Activated CD4-positive, alpha-beta T cell treated with anti-CD3 and anti-CD28 coated beads for 36 hours (primary cell): ENCODE data around the gene MCC. TPM values are rescaled to one million over a fixed set of nuclear protein-coding genes. Genes with fewer than 3 reads are reported as not detected.

ENCODE experiments used
- ATAC-seq: fragments of 200-7000 bp; cut with Tn5 transposase; one replicate; pipeline ENCODE4 v1.10.0; 2021; ENCODE audit warnings: mild to moderate bottlenecking, moderate library complexity
- CTCF ChIA-PET: fragments of 350-600 bp; sonication (Branson Sonifier 250); formaldehyde crosslinking; loops from one replicate; lab custom pipeline; 2021; ENCODE audit warnings: antibody characterized with exemption; lab: Charles Lee
- POLR2A ChIA-PET: fragments of 350-600 bp; sonication (Branson Sonifier 250); formaldehyde crosslinking; loops from one replicate; lab custom pipeline; 2021; ENCODE audit warnings: antibody characterized with exemption, inconsistent platforms; lab: Charles Lee
- DNase-seq: peaks from one replicate; pipeline ENCODE4 v3.0.0-alpha.2; 2020
- H3K27ac Mint-ChIP-seq: one replicate; pipeline ENCODE4 v1.8.0; 2021; ENCODE audit warnings: mixed read lengths
- H3K27me3 Mint-ChIP-seq: one replicate; pipeline ENCODE4 v1.8.0; 2021; ENCODE audit warnings: mixed read lengths
- H3K36me3 Mint-ChIP-seq: one replicate; pipeline ENCODE4 v1.8.0; 2021; ENCODE audit warnings: low read depth, mixed read lengths
- H3K4me1 Mint-ChIP-seq: one replicate; pipeline ENCODE4 v1.8.0; 2021; ENCODE audit warnings: mixed read lengths
- H3K4me3 Mint-ChIP-seq: one replicate; pipeline ENCODE4 v1.8.0; 2021; ENCODE audit warnings: mild to moderate bottlenecking, moderate library complexity, mixed read lengths
- H3K9me3 Mint-ChIP-seq: one replicate; pipeline ENCODE4 v1.8.0; 2021; ENCODE audit warnings: low read depth, mixed read lengths
- intact Hi-C, 2 experiments: fragments of 100-400 bp; cut with DNase I in 1 of 2; cut with micrococcal nuclease in 1 of 2; formaldehyde crosslinking; loops; one replicate each; pipeline versions ENCODE4 v1.14.2 to v1.15.1; 2022 to 2024; cut with DNase I, micrococcal nuclease
- total RNA-seq, 2 experiments: library from RNA; stranded (reverse); gene quantifications; one replicate each; pipeline ENCODE4 v1.2.3, GENCODE V29; 2021

MCC gene
- total RNA-seq, 2 experiments from 2014 or later: 1.9 to 2.4 TPM

- POLR2A ChIA-PET: no interaction called here
- ATAC-seq (peak; percentile 55), DNase-seq (no peak)
- intact Hi-C loops: no loop called here
- Mint-ChIP-seq H3K4me3 (no peak overlapping the region), H3K27me3 (no peaks in the 10 kb centered on the region), H3K9me3 (no peaks in the 10 kb centered on the region), H3K4me1 (peaks cover 2% of the 10 kb centered on the region), H3K36me3 (peaks cover 3% of the 10 kb centered on the region), H3K27ac (no peak overlapping the region)
- CTCF ChIA-PET: interaction anchor here (1.0 kb wide), 1 partner anchor 38 kb away, joined by 3 read pairs; no protein-coding TSS in a partner anchor
Observed at GRCh38 chr5:113034182-113034773, 454.0 kb downstream of the MCC start.

DNA sequence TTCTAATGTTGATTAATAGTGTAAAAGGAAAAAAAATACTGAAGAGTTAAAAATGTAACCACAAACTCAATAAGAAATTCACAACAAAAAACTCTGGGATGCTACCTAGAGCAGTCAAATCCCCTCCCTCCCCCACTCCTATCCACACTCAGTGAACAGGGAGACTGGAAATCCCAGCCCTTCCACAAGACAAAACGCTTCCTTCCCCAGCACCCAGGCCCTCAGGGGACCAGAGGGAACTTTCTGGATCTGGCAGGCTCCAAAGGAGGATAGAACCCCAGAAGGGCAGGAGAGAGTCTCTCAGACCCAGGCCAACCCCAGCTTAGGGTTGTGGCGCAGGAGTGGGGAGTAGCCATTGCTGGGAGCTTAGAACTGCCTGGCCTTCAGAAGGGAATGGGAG lies 456.7 kb downstream of the MCC start:
- H3K27me3 Mint-ChIP-seq: no peaks in the 10 kb centered on the region
- ChIA-PET POLR2A (no interaction called here), CTCF (interaction anchor here (1.4 kb wide), 1 partner anchor 35 kb away, joined by 5 read pairs; no protein-coding TSS in a partner anchor)
- DNase-seq: no peak
- H3K36me3 Mint-ChIP-seq: peaks cover 16% of the 10 kb centered on the region
- ATAC-seq: no peak
- H3K9me3 Mint-ChIP-seq: no peaks in the 10 kb centered on the region
- intact Hi-C loops: no loop called here
- no peak overlapping the region for H3K27ac Mint-ChIP-seq
- no peak overlapping the region for H3K4me3 Mint-ChIP-seq
- peaks cover 2% of the 10 kb centered on the region for H3K4me1 Mint-ChIP-seq

GRCh38 chr5:113031104-113031503 lies 457.1 kb downstream of the MCC start:
- Mint-ChIP-seq H3K9me3 (no peaks in the 10 kb centered on the region), H3K27ac (no peak overlapping the region), H3K27me3 (no peaks in the 10 kb centered on the region), H3K4me1 (peaks cover 2% of the 10 kb centered on the region), H3K36me3 (peaks cover 21% of the 10 kb centered on the region), H3K4me3 (no peak overlapping the region)
- ChIA-PET CTCF (interaction anchor here (1.4 kb wide), 1 partner anchor 34 kb away, joined by 5 read pairs; no protein-coding TSS in a partner anchor), POLR2A (no interaction called here)
- intact Hi-C loops: no loop called here
- DNase-seq (no peak), ATAC-seq (no peak)

DNA sequence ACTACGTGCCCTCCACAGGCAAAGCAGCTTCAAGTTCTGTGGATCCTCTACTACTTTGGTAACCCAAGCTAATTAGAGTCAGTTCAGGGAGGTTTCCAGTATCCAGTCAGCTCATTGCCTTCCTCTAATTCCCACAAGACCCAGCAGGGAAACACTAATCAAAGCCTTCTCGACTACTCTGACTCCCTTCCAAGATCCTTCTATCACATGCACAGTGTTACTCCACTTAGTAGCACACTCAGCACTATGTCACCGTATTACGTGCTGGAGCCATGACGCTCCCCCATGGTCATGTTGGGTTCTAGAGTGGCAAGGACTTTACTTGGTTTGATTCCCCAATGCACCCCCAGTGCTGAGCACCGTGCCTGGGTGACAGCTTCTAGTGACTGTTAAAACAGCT lies 458.6 kb downstream of the MCC start:
- intact Hi-C loops: no loop called here
- CTCF ChIA-PET: no interaction called here

DNA sequence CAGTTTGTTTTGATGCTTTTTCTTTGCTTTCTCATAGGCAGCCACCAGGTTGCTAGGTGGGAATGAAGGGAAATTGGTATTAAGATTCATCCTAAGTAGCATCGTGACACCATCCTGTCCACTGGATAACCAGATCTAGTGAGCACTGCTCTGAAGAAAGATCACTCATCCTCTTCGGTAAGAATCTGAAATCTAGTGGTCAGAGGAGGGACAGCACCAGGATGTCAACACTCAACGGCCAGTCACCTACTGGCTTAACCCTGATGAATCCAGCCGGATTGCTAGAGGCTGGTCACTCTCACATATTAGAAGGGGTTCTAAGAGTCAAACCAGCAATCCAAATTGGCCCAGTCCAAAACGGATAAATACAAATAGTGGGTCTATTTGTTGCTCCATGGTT lies 460.8 kb downstream of the MCC start:
- ATAC-seq: no peak
- Mint-ChIP-seq H3K36me3 (peaks cover 37% of the 10 kb centered on the region), H3K27ac (no peak overlapping the region), H3K4me3 (no peak overlapping the region), H3K9me3 (no peaks in the 10 kb centered on the region), H3K4me1 (peaks cover 19% of the 10 kb centered on the region), H3K27me3 (no peaks in the 10 kb centered on the region)
- ChIA-PET POLR2A (no interaction called here), CTCF (no interaction called here)
- DNase-seq: no peak
- intact Hi-C loops: no loop called here

More for the DNA sequence above, 458.6 kb downstream of the MCC start:
- H3K27me3 Mint-ChIP-seq: no peaks in the 10 kb centered on the region
- DNase-seq: no peak
- no peak overlapping the region for H3K4me3 Mint-ChIP-seq
- H3K27ac Mint-ChIP-seq: no peak overlapping the region
- POLR2A ChIA-PET: no interaction called here
- peaks cover 2% of the 10 kb centered on the region for H3K4me1 Mint-ChIP-seq
- ATAC-seq: no peak
- peaks cover 26% of the 10 kb centered on the region for H3K36me3 Mint-ChIP-seq
- no peaks in the 10 kb centered on the region for H3K9me3 Mint-ChIP-seq

- no peaks in the 10 kb centered on the region for H3K27me3 Mint-ChIP-seq
- POLR2A ChIA-PET: no interaction called here
- H3K27ac Mint-ChIP-seq: no peak overlapping the region
- CTCF ChIA-PET: no interaction called here
- intact Hi-C loops: no loop called here
- no peaks in the 10 kb centered on the region for H3K9me3 Mint-ChIP-seq
- no peak overlapping the region for H3K4me3 Mint-ChIP-seq
- no peak for ATAC-seq
- peaks cover 38% of the 10 kb centered on the region for H3K36me3 Mint-ChIP-seq
- DNase-seq: no peak
- H3K4me1 Mint-ChIP-seq: peaks cover 23% of the 10 kb centered on the region
Observed at GRCh38 chr5:113027015-113027414, 461.2 kb downstream of the MCC start.

GRCh38 chr5:113026211-113026610 lies 462.0 kb downstream of the MCC start:
- DNase-seq (no peak), ATAC-seq (no peak)
- Mint-ChIP-seq H3K27ac (no peak overlapping the region), H3K9me3 (no peaks in the 10 kb centered on the region), H3K27me3 (no peaks in the 10 kb centered on the region), H3K4me1 (peaks cover 30% of the 10 kb centered on the region), H3K36me3 (peaks cover 40% of the 10 kb centered on the region), H3K4me3 (no peak overlapping the region)
- POLR2A ChIA-PET: no interaction called here
- intact Hi-C loops: no loop called here
- CTCF ChIA-PET: no interaction called here

- no peak overlapping the region for H3K4me3 Mint-ChIP-seq
- ChIA-PET CTCF (interaction anchor here (0.6 to 1.9 kb wide), 2 partner anchors 29 to 100 kb away, joined by 3 to 12 read pairs; no protein-coding TSS in a partner anchor), POLR2A (interaction anchor here (0.6 kb wide), 2 partner anchors 29 to 33 kb away, joined by 3 to 6 read pairs; no protein-coding TSS in a partner anchor)
- intact Hi-C loops: no loop called here
- H3K9me3 Mint-ChIP-seq: no peaks in the 10 kb centered on the region
- no peak for ATAC-seq
- DNase-seq: no peak
- H3K4me1 Mint-ChIP-seq: peaks cover 37% of the 10 kb centered on the region
- peaks cover 46% of the 10 kb centered on the region for H3K36me3 Mint-ChIP-seq
- H3K27ac Mint-ChIP-seq: peak overlapping the region; percentile 51
- no peaks in the 10 kb centered on the region for H3K27me3 Mint-ChIP-seq
Observed at GRCh38 chr5:113025596-113025995, 462.7 kb downstream of the MCC start.

DNA sequence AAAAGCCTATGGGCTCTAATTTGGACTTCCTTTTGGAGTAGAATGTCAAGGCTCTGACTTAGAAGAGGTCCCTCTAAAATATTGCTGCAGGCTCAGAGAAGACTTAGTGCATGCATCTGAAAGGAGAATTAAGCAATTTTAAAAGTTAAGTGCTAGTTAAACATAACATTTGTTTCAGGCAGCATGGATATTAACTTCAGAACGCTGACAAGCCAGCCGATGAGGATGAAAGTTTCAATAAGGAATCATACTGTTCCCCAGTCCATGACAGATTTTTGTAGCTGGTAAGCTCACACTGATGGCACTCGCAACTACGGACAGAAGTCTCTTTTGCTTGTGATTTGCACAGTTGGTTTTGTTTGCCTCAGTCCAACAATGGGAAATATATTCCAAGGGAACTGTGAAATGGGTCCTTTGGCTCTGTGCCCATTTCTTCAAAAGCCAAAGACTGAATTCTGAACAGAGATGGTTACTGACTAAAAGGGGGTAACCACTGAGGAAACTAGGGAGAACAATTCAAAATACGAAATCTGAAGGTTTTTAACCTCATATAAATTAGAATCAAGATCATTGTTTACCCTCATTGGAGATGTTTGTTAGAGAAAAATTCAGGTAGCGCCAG lies 464.1 kb downstream of the MCC start:
- no peak for ATAC-seq
- H3K4me1 Mint-ChIP-seq: peaks cover 49% of the 10 kb centered on the region
- no peak for DNase-seq
- intact Hi-C loops: loop anchor here in 1 of 2 experiments (5.0 kb wide), 2 partner anchors 102 to 488 kb away; partner anchors contain the start of genes REEP5 and YTHDC2
- CTCF ChIA-PET: interaction anchor here (0.5 to 3.8 kb wide), 6 partner anchors 9 to 498 kb away, joined by 3 to 12 read pairs (median 4); no protein-coding TSS in a partner anchor
- H3K27ac Mint-ChIP-seq: peak overlapping the region; percentile 59
- H3K4me3 Mint-ChIP-seq: no peak overlapping the region
- H3K9me3 Mint-ChIP-seq: no peaks in the 10 kb centered on the region
- H3K36me3 Mint-ChIP-seq: peaks cover 48% of the 10 kb centered on the region
- POLR2A ChIA-PET: no interaction called here
- H3K27me3 Mint-ChIP-seq: no peaks in the 10 kb centered on the region

DNA sequence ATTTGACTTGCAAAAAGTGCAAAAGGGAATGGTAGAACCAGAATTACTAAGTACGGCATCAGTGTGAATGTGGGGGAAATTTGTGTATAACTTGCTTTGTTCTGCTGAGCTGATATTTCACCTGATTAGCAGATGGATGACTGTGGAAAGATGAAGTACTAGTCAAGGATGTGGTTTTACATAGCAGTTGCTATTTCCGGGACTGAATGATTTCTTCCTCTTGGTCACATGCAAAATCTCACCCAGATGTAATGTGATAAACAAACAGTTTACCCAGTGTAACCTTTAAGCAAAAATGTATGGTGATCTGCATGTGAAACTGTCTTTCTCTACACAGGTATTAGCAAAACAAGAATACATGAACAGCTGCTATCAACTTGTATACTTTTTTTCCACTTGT lies 465.6 kb downstream of the MCC start:
- ChIA-PET CTCF (interaction anchor here (3.8 kb wide), 1 partner anchor 26 kb away, joined by 12 read pairs; no protein-coding TSS in a partner anchor), POLR2A (interaction anchor here (0.5 to 0.7 kb wide), 3 partner anchors 29 to 103 kb away, joined by 3 to 8 read pairs (median 5); no protein-coding TSS in a partner anchor)
- Mint-ChIP-seq H3K4me1 (peaks cover 64% of the 10 kb centered on the region), H3K9me3 (no peaks in the 10 kb centered on the region), H3K4me3 (peak overlapping the region; percentile 10), H3K27me3 (no peaks in the 10 kb centered on the region), H3K36me3 (peaks cover 55% of the 10 kb centered on the region), H3K27ac (peak overlapping the region; percentile 38)
- intact Hi-C loops: loop anchor here in 1 of 2 experiments (5.0 kb wide), 2 partner anchors 100 to 490 kb away; partner anchors contain the start of genes REEP5 and YTHDC2
- ATAC-seq: peak; percentile 57
- DNase-seq: no peak

DNA sequence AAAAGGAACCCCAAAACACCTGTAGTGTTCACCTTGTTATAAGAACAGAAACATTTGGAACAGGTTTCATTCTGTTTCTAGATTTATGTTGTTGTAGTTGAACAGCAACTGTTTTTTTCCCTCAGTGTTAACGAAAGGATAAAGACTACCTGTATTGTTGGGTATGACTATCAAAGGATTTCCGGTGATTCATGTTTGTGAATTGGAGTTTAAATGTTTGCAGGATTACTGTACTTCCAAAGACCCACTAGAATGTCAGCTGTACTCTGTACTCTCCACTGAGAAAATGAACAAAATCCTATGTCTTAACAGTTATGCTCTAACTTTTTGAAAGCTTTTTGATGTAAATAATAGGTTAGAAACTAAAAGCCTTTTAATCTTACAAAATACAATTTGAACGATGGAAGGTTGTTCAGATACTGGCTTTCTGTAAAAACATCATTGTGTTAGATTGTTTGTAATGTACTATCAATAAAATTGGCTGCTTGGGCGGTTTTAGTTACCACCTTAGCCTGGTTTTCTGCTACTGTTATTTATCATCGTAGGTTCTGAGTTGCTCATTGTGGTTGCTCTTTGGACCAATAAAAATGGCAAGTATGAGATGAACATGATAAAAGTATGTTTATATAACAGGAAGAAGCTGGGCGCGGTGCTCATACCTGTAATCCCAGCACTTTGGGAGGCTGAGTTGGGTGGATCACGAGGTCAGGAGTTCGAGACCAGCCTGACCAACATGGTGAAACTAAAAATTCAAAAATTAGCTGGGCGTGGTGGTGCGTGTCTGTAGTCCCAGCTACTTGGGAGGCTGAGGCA lies 467.6 kb downstream of the MCC start:
- no peak overlapping the region for H3K4me3 Mint-ChIP-seq
- ChIA-PET POLR2A (interaction anchor here (0.6 to 1.0 kb wide), 2 partner anchors 33 to 178 kb away, joined by 3 to 4 read pairs; no protein-coding TSS in a partner anchor), CTCF (interaction anchor here (0.7 to 3.8 kb wide), 3 partner anchors 14 to 24 kb away, joined by 3 to 12 read pairs (median 3); no protein-coding TSS in a partner anchor)
- no peaks in the 10 kb centered on the region for H3K27me3 Mint-ChIP-seq
- intact Hi-C loops: loop anchor here (1.0 to 5.0 kb wide), 4 partner anchors 44 to 492 kb away; partner anchors contain the start of genes DCP2 (in 1 of the 2), REEP5 (in 1 of the 2) and YTHDC2 (in 1 of the 2)
- peak; percentile 76 for ATAC-seq
- DNase-seq: peak; percentile 47
- H3K4me1 Mint-ChIP-seq: peaks cover 74% of the 10 kb centered on the region
- peaks cover 43% of the 10 kb centered on the region for H3K36me3 Mint-ChIP-seq
- peak overlapping the region; percentile 65 for H3K27ac Mint-ChIP-seq
- no peaks in the 10 kb centered on the region for H3K9me3 Mint-ChIP-seq
